HEK293 (cell line): ENCODE data around the gene ZNF365.

Experiments
- CTCF ChIA-PET: fragments of 350-600 bp; formaldehyde crosslinking; extraction: SDS; loops from one replicate; lab custom pipeline; 2021; ENCODE audit warnings: antibody characterized with exemption; lab: Yijun Ruan, JAX
- POLR2A ChIA-PET: fragments of 300-600 bp; formaldehyde crosslinking; extraction: SDS; loops from one replicate; lab custom pipeline; 2020; ENCODE audit warnings: antibody characterized with exemption, inconsistent platforms; lab: Yijun Ruan, JAX
- H3K27ac ChIP-seq: fragments of 200-500 bp; sonication (Bioruptor generic); 2 replicates; pipeline ENCODE4 v1.5.1; 2014; ENCODE audit warnings: low read depth, low read length, control low read depth, inconsistent platforms; ENCODE audit errors: extremely low read depth
- H3K36me3 ChIP-seq, 2 experiments: fragments of 200-500 bp in 1 of 2; sonication (Bioruptor generic) in 1 of 2; 1 replicate in 1 of 2; 2 replicates in 1 of 2; pipeline ENCODE4 v1.5.1; 2014 to 2017; ENCODE audit warnings: inconsistent platforms in 2 of 2, low read length in 2 of 2; ENCODE audit not compliant: control insufficient read depth in 2 of 2, insufficient read depth in 1 of 2
- H3K4me1 ChIP-seq: fragments of 200-500 bp; sonication (Bioruptor generic); 2 replicates; pipeline ENCODE4 v1.5.1; 2014; ENCODE audit warnings: mild to moderate bottlenecking, low read length, inconsistent platforms; ENCODE audit not compliant: control insufficient read depth, insufficient read depth
- H3K4me3 ChIP-seq: 2 replicates; pipeline ENCODE4 v1.5.1; 2011; ENCODE audit warnings: low read depth, mild to moderate bottlenecking, control low read depth, low read length, moderate library complexity
- H3K9me3 ChIP-seq: fragments of 200-500 bp; sonication (Bioruptor generic); 2 replicates; pipeline ENCODE4 v1.5.1; 2014; ENCODE audit warnings: low read depth, low read length, inconsistent platforms; ENCODE audit not compliant: control insufficient read depth, insufficient read depth
- ATF2 ChIP-seq: fragments of 450-650 bp; formaldehyde crosslinking; IDR thresholded peaks from 2 replicates; pipeline ENCODE4 v1.5.1; 2016; ENCODE audit warnings: missing biosample characterization, missing genetic modification characterization, low read depth
- FEZF1 ChIP-seq: fragments of 450-650 bp; formaldehyde crosslinking; IDR thresholded peaks from 2 replicates; pipeline ENCODE4 v1.5.1; 2016; ENCODE audit warnings: missing biosample characterization, missing genetic modification characterization
- HOXA7 ChIP-seq: sonication (generic); formaldehyde crosslinking; IDR thresholded peaks from 2 replicates; pipeline ENCODE4 v1.8.1; 2022; ENCODE audit warnings: missing genetic modification reagents, borderline replicate concordance
- HOXC10 ChIP-seq: sonication (generic); formaldehyde crosslinking; IDR thresholded peaks from 2 replicates; pipeline ENCODE4 v1.8.1; 2023; ENCODE audit warnings: mild to moderate bottlenecking, missing genetic modification reagents
- KLF8 ChIP-seq: fragments of 450-650 bp; formaldehyde crosslinking; IDR thresholded peaks from 2 replicates; pipeline ENCODE4 v1.5.1; 2016; ENCODE audit warnings: missing biosample characterization, missing genetic modification characterization
- REST ChIP-seq: fragments of 450-650 bp; formaldehyde crosslinking; IDR thresholded peaks from 2 replicates; pipeline ENCODE4 v1.5.1; 2016; ENCODE audit warnings: missing biosample characterization, missing genetic modification characterization
- SP7 ChIP-seq: fragments of 450-650 bp; formaldehyde crosslinking; IDR thresholded peaks from 2 replicates; pipeline ENCODE4 v1.5.1; 2016; ENCODE audit warnings: missing biosample characterization, missing genetic modification characterization
- ZFP37 ChIP-seq: fragments of 450-650 bp; formaldehyde crosslinking; IDR thresholded peaks from 2 replicates; pipeline ENCODE4 v1.5.1; 2016; ENCODE audit warnings: missing biosample characterization, missing genetic modification characterization
- ZNF114 ChIP-seq: fragments of 450-650 bp; formaldehyde crosslinking; IDR thresholded peaks from 2 replicates; pipeline ENCODE4 v1.5.0; 2017; ENCODE audit warnings: missing biosample characterization, missing genetic modification characterization
- ZNF19 ChIP-seq: fragments of 450-650 bp; formaldehyde crosslinking; IDR thresholded peaks from 2 replicates; pipeline ENCODE4; 2016; ENCODE audit warnings: missing biosample characterization, missing genetic modification characterization, low read depth
- ZNF202 ChIP-seq: fragments of 450-650 bp; formaldehyde crosslinking; IDR thresholded peaks from 2 replicates; pipeline ENCODE4 v1.5.1; 2016; ENCODE audit warnings: missing biosample characterization, missing genetic modification characterization, borderline replicate concordance
- ZNF221 ChIP-seq: fragments of 450-650 bp; formaldehyde crosslinking; IDR thresholded peaks from 2 replicates; pipeline ENCODE4 v1.5.1; 2017; ENCODE audit warnings: missing biosample characterization, missing genetic modification characterization, borderline replicate concordance
- ZNF223 ChIP-seq: fragments of 450-650 bp; formaldehyde crosslinking; IDR thresholded peaks from 2 replicates; pipeline ENCODE4 v1.5.1; 2016; ENCODE audit warnings: missing biosample characterization, missing genetic modification characterization
- ZNF274 ChIP-seq, 2 experiments: fragments of 200-500 bp in 1 of 2; fragments of 450-650 bp in 1 of 2; sonication (Bioruptor generic) in 1 of 2; formaldehyde crosslinking in 1 of 2; IDR thresholded peaks; 2 replicates each; pipeline versions ENCODE4 v1.5.1 to v1.6.1; 2014 to 2016; ENCODE audit warnings: borderline replicate concordance in 1 of 2, inconsistent platforms in 1 of 2, low read length in 1 of 2, missing biosample characterization in 1 of 2, missing genetic modification characterization in 1 of 2
- ZNF398 ChIP-seq: fragments of 450-650 bp; formaldehyde crosslinking; IDR thresholded peaks from 2 replicates; pipeline ENCODE4 v1.5.1; 2017; ENCODE audit warnings: missing biosample characterization, missing genetic modification characterization
- ZNF416 ChIP-seq: fragments of 450-650 bp; formaldehyde crosslinking; IDR thresholded peaks from 2 replicates; pipeline ENCODE4 v1.5.1; 2016; ENCODE audit warnings: missing biosample characterization, missing genetic modification characterization
- ZNF449 ChIP-seq: fragments of 450-650 bp; formaldehyde crosslinking; IDR thresholded peaks from 2 replicates; pipeline ENCODE4 v1.5.1; 2017; ENCODE audit warnings: missing biosample characterization, mild to moderate bottlenecking, missing genetic modification characterization, moderate library complexity
- ZNF513 ChIP-seq: fragments of 450-650 bp; IDR thresholded peaks from 2 replicates; pipeline ENCODE4 v1.5.1; 2018; ENCODE audit warnings: missing biosample characterization, missing genetic modification characterization
- ZNF747 ChIP-seq: fragments of 450-650 bp; formaldehyde crosslinking; IDR thresholded peaks from 2 replicates; pipeline ENCODE4 v1.5.1; 2016; ENCODE audit warnings: missing biosample characterization, missing genetic modification characterization

The ZNF365 gene

GRCh38 chr10:62381385-62382102 lies 7.4 kb downstream of the ZNF365 start:
- H3K36me3 ChIP-seq: no peaks in the 10 kb centered on the region
- POLR2A ChIA-PET: no interaction called here
- no peak for TF ChIP-seq ZNF221 (tag by site-specific recombination)
- peak; percentile 54; the same call in 1 of the 2 replicates for TF ChIP-seq ATF2 (tag by site-specific recombination)
- no peak overlapping the region for H3K4me3 ChIP-seq
- no peak overlapping the region for H3K27ac ChIP-seq
- no peaks in the 10 kb centered on the region for H3K9me3 ChIP-seq
- peaks cover 19% of the 10 kb centered on the region for H3K4me1 ChIP-seq
- CTCF ChIA-PET: interaction anchor here (0.7 kb wide), 1 partner anchor 29 kb away, joined by 3 read pairs; no protein-coding TSS in a partner anchor

- Histone ChIP-seq H3K4me1 (peaks cover 19% of the 10 kb centered on the region), H3K36me3 (no peaks in the 10 kb centered on the region), H3K27ac (no peak overlapping the region), H3K9me3 (no peaks in the 10 kb centered on the region), H3K4me3 (no peak overlapping the region)
- ChIA-PET CTCF (no interaction called here), POLR2A (no interaction called here)
- TF ChIP-seq ZNF513 (no peak), ZFP37 (tag by site-specific recombination) (no peak), HOXA7 (CRISPR knock-in tag) (no peak), ZNF114 (tag by site-specific recombination) (no peak), KLF8 (tag by site-specific recombination) (no peak), ZNF747 (no peak), ZNF274 (IDR thresholded peaks at IDR 0.05; ENCODE audit: low read length) (no peak), ZNF274 (tag by site-specific recombination; IDR thresholded peaks at IDR 0.05; ENCODE audit: borderline replicate concordance) (no peak), ZNF398 (tag by site-specific recombination) (no peak), ZNF223 (no peak)
Observed at GRCh38 chr10:62382831-62383230, 8.7 kb downstream of the ZNF365 start.

- TF ChIP-seq SP7 (tag by site-specific recombination) (no peak), FEZF1 (no peak), ZNF202 (no peak), ZNF416 (tag by site-specific recombination) (no peak), ZNF449 (no peak), ZNF19 (tag by site-specific recombination) (no peak), REST (tag by site-specific recombination) (no peak), HOXC10 (CRISPR knock-in tag) (no peak)
- peaks cover 19% of the 10 kb centered on the region for H3K4me1 ChIP-seq
- ChIA-PET POLR2A (interaction anchor here (0.9 kb wide), 1 partner anchor 335 kb away, joined by 4 read pairs; no protein-coding TSS in a partner anchor), CTCF (interaction anchor here (0.7 to 1.1 kb wide), 2 partner anchors 53 to 109 kb away, joined by 3 to 6 read pairs; no protein-coding TSS in a partner anchor)
- H3K27ac ChIP-seq: no peak overlapping the region
- no peaks in the 10 kb centered on the region for H3K9me3 ChIP-seq
- no peaks in the 10 kb centered on the region for H3K36me3 ChIP-seq
- no peak overlapping the region for H3K4me3 ChIP-seq
Observed at GRCh38 chr10:62384057-62384446, 9.9 kb downstream of the ZNF365 start.
